WERI-Rb-1 (cell line): ENCODE data around the gene COL28A1.
A peak's percentile ranks its signal among the peaks of the same experiment; 100 is the strongest.

Source experiments
- DNase-seq: peaks from one replicate; pipeline ENCODE4 v3.0.0-alpha.2; 2020
- H3K27ac ChIP-seq: fragments of 250-450 bp; sonication (Bioruptor Pico); 2 replicates; pipeline ENCODE4 v1.5.1; 2020; ENCODE audit warnings: mild to moderate bottlenecking, moderate library complexity
- H3K27me3 ChIP-seq: fragments of 250-450 bp; sonication (Bioruptor Pico); 2 replicates; pipeline ENCODE4 v1.5.1; 2021; ENCODE audit warnings: mild to moderate bottlenecking, low read depth, moderate library complexity; ENCODE audit not compliant: insufficient read depth, severe bottlenecking
- H3K36me3 ChIP-seq: fragments of 250-450 bp; sonication (Bioruptor Pico); 2 replicates; pipeline ENCODE4 v1.5.1; 2020; ENCODE audit warnings: mild to moderate bottlenecking, moderate library complexity
- H3K4me3 ChIP-seq: 2 replicates; pipeline ENCODE4 v1.5.1; 2011; ENCODE audit warnings: low read depth, mild to moderate bottlenecking, control low read depth, low read length
- H3K9me3 ChIP-seq: fragments of 250-450 bp; sonication (Bioruptor Pico); 2 replicates; pipeline ENCODE4 v1.5.1; 2021; ENCODE audit warnings: mild to moderate bottlenecking, moderate library complexity; ENCODE audit not compliant: severe bottlenecking
- TF ChIP-seq, protein P1 (sequence below): IDR thresholded peaks from 2 replicates; pipeline ENCODE4 v1.5.1; 2011; ENCODE audit warnings: low read depth, mild to moderate bottlenecking, control low read depth, inconsistent platforms, low read length

Gene COL28A1

GRCh38 chr7:7577888-7578287, 42.2 kb upstream of the COL28A1 start:
- no peak overlapping the region for H3K27ac ChIP-seq
- no peak for DNase-seq
- no peaks in the 10 kb centered on the region for H3K27me3 ChIP-seq
- peaks cover 29% of the 10 kb centered on the region for H3K36me3 ChIP-seq
- no peaks in the 10 kb centered on the region for H3K9me3 ChIP-seq
- H3K4me3 ChIP-seq, result no peak overlapping the region
- TF ChIP-seq, protein P1, sequence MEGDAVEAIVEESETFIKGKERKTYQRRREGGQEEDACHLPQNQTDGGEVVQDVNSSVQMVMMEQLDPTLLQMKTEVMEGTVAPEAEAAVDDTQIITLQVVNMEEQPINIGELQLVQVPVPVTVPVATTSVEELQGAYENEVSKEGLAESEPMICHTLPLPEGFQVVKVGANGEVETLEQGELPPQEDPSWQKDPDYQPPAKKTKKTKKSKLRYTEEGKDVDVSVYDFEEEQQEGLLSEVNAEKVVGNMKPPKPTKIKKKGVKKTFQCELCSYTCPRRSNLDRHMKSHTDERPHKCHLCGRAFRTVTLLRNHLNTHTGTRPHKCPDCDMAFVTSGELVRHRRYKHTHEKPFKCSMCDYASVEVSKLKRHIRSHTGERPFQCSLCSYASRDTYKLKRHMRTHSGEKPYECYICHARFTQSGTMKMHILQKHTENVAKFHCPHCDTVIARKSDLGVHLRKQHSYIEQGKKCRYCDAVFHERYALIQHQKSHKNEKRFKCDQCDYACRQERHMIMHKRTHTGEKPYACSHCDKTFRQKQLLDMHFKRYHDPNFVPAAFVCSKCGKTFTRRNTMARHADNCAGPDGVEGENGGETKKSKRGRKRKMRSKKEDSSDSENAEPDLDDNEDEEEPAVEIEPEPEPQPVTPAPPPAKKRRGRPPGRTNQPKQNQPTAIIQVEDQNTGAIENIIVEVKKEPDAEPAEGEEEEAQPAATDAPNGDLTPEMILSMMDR, result no peak

DNA sequence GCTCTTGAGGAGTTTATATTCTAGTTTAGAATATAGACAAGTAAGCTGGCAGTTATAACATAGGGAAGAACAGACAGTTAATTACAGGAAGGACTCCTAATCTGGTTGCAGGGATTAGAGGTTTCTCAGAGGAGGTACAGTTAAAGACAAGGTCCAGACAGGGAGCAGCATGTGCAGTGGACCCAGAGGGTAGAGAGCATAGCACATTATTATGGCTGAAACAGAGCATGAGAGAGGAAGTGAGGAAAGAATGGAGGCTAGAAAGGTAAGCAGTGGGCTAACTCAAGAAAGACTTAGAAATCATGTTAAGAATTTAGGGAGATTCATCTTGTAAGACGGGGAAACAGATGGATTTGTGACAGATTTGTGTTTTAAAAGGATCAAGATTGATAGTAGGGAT, 40.7 kb upstream of the COL28A1 start:
- Histone ChIP-seq H3K27ac (peak overlapping the region; percentile 39), H3K4me3 (no peak overlapping the region), H3K36me3 (peaks cover 41% of the 10 kb centered on the region), H3K27me3 (no peaks in the 10 kb centered on the region), H3K9me3 (no peaks in the 10 kb centered on the region)
- peak; percentile 67 for DNase-seq
- TF ChIP-seq, protein P1, result no peak

DNA sequence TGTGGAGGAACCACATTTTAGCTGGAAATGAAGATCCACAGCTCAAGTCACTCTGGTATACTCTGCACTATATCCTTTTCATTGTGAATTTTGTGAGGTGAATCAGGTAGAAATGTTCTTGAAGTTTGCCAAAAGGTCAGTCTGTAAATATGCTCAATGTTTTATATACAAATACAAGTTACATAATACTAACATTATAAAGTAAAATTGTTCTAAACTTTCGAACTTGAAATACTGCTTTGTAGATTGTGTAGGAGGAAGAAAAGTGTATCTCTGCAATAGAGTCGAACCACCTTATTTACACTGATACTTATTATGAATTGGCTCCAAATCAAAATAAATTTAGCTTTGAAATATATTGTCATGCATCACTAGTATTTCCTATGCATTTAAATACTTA, 38.0 kb upstream of the COL28A1 start:
- DNase-seq, result no peak

GRCh38 chr7:7570584-7570983, 34.9 kb upstream of the COL28A1 start:
- peaks cover 52% of the 10 kb centered on the region for H3K36me3 ChIP-seq
- H3K27ac ChIP-seq, result no peak overlapping the region
- H3K27me3 ChIP-seq, result no peaks in the 10 kb centered on the region
- TF ChIP-seq, protein P1, result no peak
- peaks cover 6% of the 10 kb centered on the region for H3K9me3 ChIP-seq
- DNase-seq, result peak; percentile 15
- H3K4me3 ChIP-seq, result no peak overlapping the region

More for the DNA sequence above, 38.0 kb upstream of the COL28A1 start:
- TF ChIP-seq, protein P1, result no peak
- Histone ChIP-seq H3K27ac (no peak overlapping the region), H3K4me3 (no peak overlapping the region), H3K36me3 (peaks cover 50% of the 10 kb centered on the region), H3K27me3 (no peaks in the 10 kb centered on the region), H3K9me3 (peaks cover 6% of the 10 kb centered on the region)

DNA sequence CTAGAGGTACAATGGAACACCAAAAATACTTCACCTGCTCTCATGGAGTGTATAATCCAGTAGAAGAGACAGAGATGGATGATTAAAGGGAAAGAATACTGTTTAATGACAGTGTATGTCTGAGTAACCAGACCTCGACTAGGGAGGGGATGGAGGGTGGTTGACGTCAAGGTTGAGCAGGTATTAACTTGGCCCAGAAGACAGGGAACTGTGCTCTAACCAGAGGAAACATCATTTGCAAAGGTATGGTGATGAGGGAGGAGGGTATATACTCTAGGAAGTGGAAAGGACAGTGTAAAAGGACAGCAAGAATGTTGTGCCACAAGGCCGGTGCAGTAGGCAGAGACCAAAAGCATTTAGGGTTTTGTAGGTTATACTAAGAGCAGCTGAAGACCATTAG, 33.9 kb upstream of the COL28A1 start:
- TF ChIP-seq, protein P1, result no peak
- Histone ChIP-seq H3K27ac (no peak overlapping the region), H3K27me3 (no peaks in the 10 kb centered on the region), H3K9me3 (peaks cover 6% of the 10 kb centered on the region), H3K4me3 (no peak overlapping the region), H3K36me3 (peaks cover 52% of the 10 kb centered on the region)
- no peak for DNase-seq

GRCh38 chr7:7569081-7569527, 33.4 kb upstream of the COL28A1 start:
- DNase-seq, result no peak
- TF ChIP-seq, protein P1, result no peak
- Histone ChIP-seq H3K27me3 (no peaks in the 10 kb centered on the region), H3K27ac (no peak overlapping the region), H3K9me3 (peaks cover 6% of the 10 kb centered on the region), H3K36me3 (peaks cover 49% of the 10 kb centered on the region), H3K4me3 (no peak overlapping the region)
